HG03175 (cell line): Measurements from ENCODE around the gene ZFAND6.
"Not testable (repeated sequence)": the region's sequence is repeated elsewhere in the genome, so short reads cannot be mapped to it uniquely, and the experiment has no call there.

ENCODE experiments used
- ATAC-seq: cut with Tn5 transposase; IDR thresholded peaks from one replicate; pipeline ENCODE4 v1.9.1; 2021; ENCODE audit warnings: mild to moderate bottlenecking, moderate library complexity; ENCODE audit not compliant: unreplicated experiment

Gene ZFAND6

GRCh38 chr15:80140909-80141308 lies 81.4 kb downstream of the ZFAND6 start:
- ATAC-seq, result no peak

DNA sequence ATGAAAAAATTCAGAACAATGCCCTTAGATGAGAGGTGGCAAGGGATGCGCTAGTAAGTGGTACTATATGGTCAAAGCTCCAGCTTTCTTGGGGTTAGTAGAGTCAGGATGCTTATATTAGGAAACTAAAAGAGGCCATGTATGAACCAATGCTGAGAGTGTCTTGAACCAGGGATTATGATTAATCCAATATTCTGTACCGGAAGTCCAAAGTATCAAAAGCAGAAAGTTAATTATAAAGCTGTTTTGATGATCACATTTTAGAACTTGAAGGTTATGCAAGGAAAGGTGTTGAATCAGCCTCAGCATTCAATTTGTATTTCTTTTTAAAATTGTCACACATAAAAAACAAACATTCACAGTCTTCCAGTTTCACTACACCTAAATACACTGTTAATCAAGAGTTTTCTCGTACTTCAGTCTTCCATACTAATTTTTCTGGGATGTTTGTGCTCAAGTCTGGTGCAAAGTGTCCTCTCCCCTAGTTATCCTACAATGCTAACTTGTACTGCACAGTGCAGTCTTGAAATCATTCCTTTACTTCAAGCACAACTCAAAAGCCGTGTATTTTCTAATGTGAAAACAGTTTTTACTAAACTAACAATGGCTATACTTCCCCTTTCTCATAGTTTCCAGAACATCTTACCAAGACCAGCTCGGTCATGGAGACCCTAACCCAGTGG lies 82.6 kb downstream of the ZFAND6 start:
- no peak for ATAC-seq

DNA sequence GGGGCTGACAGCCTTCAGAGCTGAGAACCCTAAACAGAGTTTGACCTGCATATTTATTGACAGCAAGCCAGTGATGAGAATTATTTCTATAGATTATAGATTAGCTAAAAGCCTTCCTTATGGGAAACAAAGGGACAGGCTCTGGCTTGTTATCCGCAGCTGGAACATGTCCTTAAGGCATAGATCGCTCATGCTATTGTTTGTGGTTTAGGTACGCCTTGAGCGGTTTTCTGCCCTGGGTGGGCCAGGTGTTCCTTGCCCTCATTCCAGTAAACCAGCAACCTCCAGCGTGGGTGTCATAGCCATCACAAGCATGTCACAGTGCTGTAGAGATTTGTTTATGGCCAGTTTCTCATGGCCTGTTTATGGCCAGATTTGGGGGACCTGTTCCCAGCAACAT lies 83.2 kb downstream of the ZFAND6 start:
- no peak for ATAC-seq

- ATAC-seq, result no peak
Measured at GRCh38 chr15:80151148-80151547, 91.7 kb downstream of the ZFAND6 start.

DNA sequence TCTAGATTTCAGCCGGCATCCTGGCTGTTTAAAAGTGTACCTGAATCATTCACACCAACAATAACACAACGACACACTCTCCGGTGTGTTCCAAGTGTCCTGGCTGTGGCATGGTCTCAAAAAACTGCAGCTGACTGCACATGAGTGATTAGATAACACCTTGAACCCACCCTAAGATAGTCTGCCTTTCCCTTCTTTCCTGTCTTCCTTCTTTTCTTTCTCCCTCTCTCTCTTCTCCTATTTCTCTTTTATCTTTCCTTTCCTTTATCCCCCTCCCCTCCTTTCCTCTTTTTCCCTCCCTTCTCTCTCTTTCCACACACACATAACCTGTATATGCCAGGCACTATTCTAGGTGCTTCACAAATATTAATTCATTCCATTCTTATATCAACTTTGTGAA lies 92.1 kb downstream of the ZFAND6 start:
- no peak for ATAC-seq

- ATAC-seq, result peak; percentile 60
Measured at GRCh38 chr15:80152180-80152895, 92.9 kb downstream of the ZFAND6 start.

GRCh38 chr15:80152896-80153876 lies 93.7 kb downstream of the ZFAND6 start, which contains the start of gene FAH:
Gene FAH, plus strand, starts transcription at chr15:80152999. Its CDS starts 56 bp downstream, at chr15:80153055.
- peak; percentile 69 for ATAC-seq

- ATAC-seq, result no peak
Measured at GRCh38 chr15:80153900-80154299, 94.4 kb downstream of the ZFAND6 start.

- ATAC-seq, result no peak
Measured at GRCh38 chr15:80154336-80154735, 94.9 kb downstream of the ZFAND6 start.

DNA sequence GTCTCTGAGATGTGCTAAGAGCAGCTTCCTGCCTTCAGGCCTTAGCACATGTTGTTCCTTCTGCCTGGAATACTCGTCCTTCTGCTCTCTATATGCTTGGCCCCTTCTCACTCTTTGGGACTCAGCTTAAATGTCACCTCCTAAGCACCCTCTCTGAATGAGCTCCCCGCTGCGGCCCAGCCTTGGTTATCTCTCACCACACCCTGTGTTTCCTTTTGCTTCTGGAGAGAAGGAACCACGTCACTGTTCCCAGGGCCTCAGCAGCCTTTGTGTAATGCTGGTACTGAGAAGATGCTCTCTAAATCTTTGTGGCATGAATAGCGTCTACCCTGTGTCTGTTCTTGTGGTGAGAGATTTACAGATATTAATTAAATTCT lies 95.5 kb downstream of the ZFAND6 start:
- ATAC-seq, result no peak

DNA sequence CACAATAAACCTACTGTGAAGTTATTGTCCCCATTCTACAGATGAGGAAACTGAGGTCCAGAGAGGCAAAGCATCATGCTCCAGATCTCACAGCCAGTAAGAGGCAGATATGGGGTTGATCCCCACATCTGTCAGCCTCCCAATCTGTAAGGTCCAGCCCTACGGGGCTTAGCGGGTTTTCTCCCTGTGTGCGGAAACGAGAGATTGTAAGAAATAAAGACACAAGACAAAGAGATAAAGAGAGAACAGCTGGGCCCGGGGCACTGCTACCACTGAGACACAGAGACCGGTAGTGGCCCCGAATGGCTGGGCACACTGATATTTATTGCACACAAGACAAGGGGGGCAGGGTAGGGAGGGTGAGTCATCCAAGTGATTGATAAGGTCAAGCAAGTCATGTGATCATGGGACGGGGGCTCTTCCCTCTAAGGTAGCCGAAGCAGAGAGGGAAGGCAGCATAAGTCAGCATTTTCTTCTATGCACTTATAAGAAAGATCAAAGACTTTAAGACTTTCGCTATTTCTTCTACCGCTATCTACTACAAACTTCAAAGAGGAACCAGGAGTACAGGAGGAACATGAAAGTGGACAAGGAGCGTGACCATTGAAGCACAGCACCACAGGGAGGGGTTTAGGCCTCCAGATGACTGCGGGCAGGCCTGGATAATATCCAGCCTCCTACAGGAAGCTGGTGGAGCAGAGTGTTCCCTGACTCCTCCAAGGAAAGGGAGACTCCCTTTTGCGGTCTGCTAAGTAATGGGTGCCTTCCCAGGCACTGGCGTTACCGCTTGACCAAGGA lies 96.1 kb downstream of the ZFAND6 start:
- not testable (repeated sequence) for ATAC-seq

DNA sequence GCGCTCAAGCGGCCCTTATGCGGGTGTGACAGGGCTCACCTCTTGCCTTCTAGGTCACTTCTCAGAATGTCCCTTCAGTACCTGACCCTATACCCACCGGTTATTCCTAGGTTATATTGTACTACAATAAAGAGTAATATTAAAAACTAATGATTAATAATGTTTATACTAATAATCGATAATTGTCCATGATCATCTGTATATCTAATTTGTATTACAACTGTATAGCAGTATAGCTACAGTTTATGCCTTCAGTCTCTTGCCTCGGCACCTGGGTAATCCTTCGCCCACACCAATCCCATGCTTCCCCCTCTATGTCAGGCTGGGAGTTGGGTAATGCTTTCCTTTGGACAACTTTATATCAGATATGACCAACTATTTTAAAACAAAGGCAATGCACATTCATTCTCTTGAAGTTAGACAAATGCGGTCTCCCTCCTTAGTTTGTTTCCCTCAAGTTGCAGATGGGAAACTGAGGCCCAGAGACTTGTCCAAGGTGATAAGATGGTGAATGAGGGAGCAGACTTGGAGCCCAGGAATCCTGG lies 96.8 kb downstream of the ZFAND6 start:
- ATAC-seq, result no peak

DNA sequence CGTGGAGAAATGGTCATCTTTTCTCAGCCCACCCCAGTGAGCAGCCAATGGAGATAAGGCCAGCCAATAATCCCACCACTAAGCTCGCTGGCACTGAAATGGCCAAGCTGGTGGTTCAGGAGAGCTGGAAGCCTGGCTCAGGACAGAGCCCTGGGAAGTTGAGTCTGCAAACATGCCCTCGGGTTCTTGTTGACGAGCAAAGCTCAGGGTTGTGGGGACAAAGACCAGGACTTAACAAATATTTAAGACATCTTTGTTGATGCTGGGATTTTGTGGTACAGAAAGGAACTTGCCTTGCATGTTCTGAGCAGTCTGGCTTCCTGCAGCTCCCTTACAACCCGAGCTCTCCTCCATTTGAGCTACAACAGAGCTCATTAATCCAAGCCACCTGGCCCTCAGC lies 97.7 kb downstream of the ZFAND6 start:
- ATAC-seq, result no peak

- no peak for ATAC-seq
Measured at GRCh38 chr15:80159301-80159700, 99.8 kb downstream of the ZFAND6 start.

DNA sequence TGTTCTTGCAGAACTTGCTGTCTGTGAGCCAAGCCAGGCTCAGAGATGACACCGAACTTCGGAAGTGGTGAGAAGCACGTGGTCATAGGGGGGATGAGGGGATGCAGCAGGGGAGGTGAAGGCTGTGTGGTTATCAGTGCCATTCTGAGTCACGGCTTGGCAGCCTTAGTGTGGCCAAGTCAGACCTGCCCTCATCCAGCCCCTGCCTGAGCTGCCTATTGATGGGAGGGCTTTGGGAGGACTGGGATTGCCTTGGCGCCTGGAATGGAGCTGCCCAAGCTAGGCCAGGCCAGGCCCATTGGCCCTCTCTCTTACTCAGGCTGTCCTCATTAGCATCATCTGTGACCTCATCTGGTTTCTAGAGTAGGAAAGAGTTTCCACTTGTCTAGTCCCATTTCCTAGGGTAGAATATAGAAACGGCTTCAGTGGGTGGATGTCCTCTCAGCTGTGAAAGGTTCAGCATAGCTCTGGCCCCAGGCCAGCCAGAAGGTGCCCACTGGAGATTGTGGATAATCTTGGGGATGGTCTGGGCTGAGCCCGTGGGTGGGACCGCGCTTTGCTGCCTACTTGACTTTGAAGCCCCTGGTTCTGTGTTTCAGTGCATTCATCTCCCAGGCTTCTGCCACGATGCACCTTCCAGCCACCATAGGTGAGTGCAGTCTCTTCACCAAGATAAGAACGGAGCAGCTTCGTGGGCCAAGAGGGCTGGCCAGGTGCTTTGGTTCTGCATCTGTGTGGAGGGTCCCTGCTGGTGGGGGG lies 100.5 kb downstream of the ZFAND6 start:
- no peak for ATAC-seq

GRCh38 chr15:80160570-80161156 lies 101.2 kb downstream of the ZFAND6 start:
- peak; percentile 65 for ATAC-seq

GRCh38 chr15:80161468-80162016 lies 102.1 kb downstream of the ZFAND6 start:
- no peak for ATAC-seq

DNA sequence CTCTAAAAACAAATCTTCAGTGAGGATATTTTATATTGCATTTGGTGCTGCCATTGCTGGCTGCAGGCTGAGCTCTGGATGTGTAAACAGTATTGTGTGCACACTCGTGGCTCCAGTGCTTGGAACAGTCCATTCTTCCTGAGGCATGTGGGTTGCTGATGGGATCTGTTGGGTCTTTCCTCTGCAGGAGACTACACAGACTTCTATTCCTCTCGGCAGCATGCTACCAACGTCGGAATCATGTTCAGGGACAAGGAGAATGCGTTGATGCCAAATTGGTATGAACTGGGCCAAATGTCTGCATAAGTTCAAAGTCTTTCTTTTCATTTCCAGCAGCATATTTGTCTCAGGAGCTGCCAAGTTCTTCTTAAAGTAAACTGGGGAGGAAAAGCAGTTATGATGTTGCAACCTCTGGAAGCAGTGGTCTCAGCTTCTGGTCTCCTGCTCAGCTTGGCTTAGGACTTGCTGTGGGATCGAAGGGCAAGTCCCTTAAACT lies 102.6 kb downstream of the ZFAND6 start:
- no peak for ATAC-seq

- no peak for ATAC-seq
Measured at GRCh38 chr15:80163217-80163616, 103.7 kb downstream of the ZFAND6 start.
